Measurements from ENCODE around the gene DYNLT3.

- no peak for TF ChIP-seq CTCF (IDR thresholded peaks at IDR 0.05; ENCODE audit: insufficient read depth, low read length)
- no peak for TF ChIP-seq POLR2AphosphoS5 (IDR thresholded peaks at IDR 0.05; ENCODE audit: low read depth)
- no peak for TF ChIP-seq REST (IDR thresholded peaks at IDR 0.05; ENCODE audit: insufficient replicate concordance, low read depth)
These were observed 40.0 kb upstream of the DYNLT3 start for GRCh38 chrX:37887347-37887746.
